GM18870 (cell line): Measurements from ENCODE around the gene STUM.
"Not testable (repeated sequence)": the region's sequence is repeated elsewhere in the genome, so short reads cannot be mapped to it uniquely, and the experiment has no call there.

ENCODE experiments used
- ATAC-seq: cut with Tn5 transposase; IDR thresholded peaks from one replicate; pipeline ENCODE4 v1.9.1; 2021; ENCODE audit warnings: moderate library complexity; ENCODE audit not compliant: unreplicated experiment

STUM gene

GRCh38 chr1:226602186-226603021, 53.8 kb downstream of the STUM start:
- no peak for ATAC-seq

GRCh38 chr1:226603022-226603857, 54.7 kb downstream of the STUM start:
- ATAC-seq, result no peak

GRCh38 chr1:226603858-226604559, 55.4 kb downstream of the STUM start:
- ATAC-seq, result no peak

- ATAC-seq, result no peak
These were observed 56.2 kb downstream of the STUM start for GRCh38 chr1:226604560-226605317.

GRCh38 chr1:226605318-226605950, 56.9 kb downstream of the STUM start:
- ATAC-seq, result no peak

- no peak for ATAC-seq
These were observed 58.0 kb downstream of the STUM start for GRCh38 chr1:226606311-226607267.

GRCh38 chr1:226607268-226607660, 58.7 kb downstream of the STUM start:
- ATAC-seq, result no peak

GRCh38 chr1:226607821-226608220, 59.3 kb downstream of the STUM start:
- ATAC-seq, result no peak

GRCh38 chr1:226608699-226609505, 60.3 kb downstream of the STUM start:
- ATAC-seq, result no peak

- no peak for ATAC-seq
These were observed 61.4 kb downstream of the STUM start for GRCh38 chr1:226609836-226610455.

GRCh38 chr1:226610671-226611070, 62.1 kb downstream of the STUM start:
- ATAC-seq, result no peak

- no peak for ATAC-seq
These were observed 62.7 kb downstream of the STUM start for GRCh38 chr1:226611301-226611700.

- not testable (repeated sequence) for ATAC-seq
These were observed 63.4 kb downstream of the STUM start for GRCh38 chr1:226611980-226612379.

- ATAC-seq, result no peak
These were observed 67.3 kb downstream of the STUM start for GRCh38 chr1:226615876-226616275.

- ATAC-seq, result no peak
These were observed 68.1 kb downstream of the STUM start for GRCh38 chr1:226616636-226617035.

GRCh38 chr1:226617109-226617508, 68.5 kb downstream of the STUM start:
- ATAC-seq, result no peak

- not testable (repeated sequence) for ATAC-seq
These were observed 69.2 kb downstream of the STUM start for GRCh38 chr1:226617719-226618118.

- ATAC-seq, result no peak
These were observed 69.8 kb downstream of the STUM start for GRCh38 chr1:226618380-226618779.
